Endothelial cell of umbilical vein (primary cell): ENCODE measurements around the gene TMEM222. TPM values are rescaled to one million over a fixed set of nuclear protein-coding genes. Genes with fewer than 3 reads are reported as not detected.

ENCODE experiments used
- BruUV-seq: library from RNA; stranded (reverse); fragments of 400-500 nt; replicated peaks from 2 replicates; lab custom pipeline; 2021; lab: Mats Ljungman, UMichigan
- CTCF ChIA-PET: fragments of 300-600, 350-600 bp; sonication (Branson Sonifier 250); formaldehyde crosslinking; loops from one replicate; lab custom pipeline; 2021; ENCODE audit warnings: antibody characterized with exemption, inconsistent platforms; lab: Charles Lee
- POLR2A ChIA-PET: fragments of 300-600, 350-600 bp; sonication (Branson Sonifier 250); formaldehyde crosslinking; loops from one replicate; lab custom pipeline; 2021; ENCODE audit warnings: antibody characterized with exemption, inconsistent platforms; lab: Charles Lee
- DNase-seq: peaks from one replicate; pipeline ENCODE4 v3.0.0-alpha.2; 2011; ENCODE audit warnings: low read depth, low spot score
- FAIRE-seq: peaks from 2 replicates; lab custom pipeline; 2011; peaks lifted over from hg19 to GRCh38; lab: Jason Lieb, UNC
- H2AFZ ChIP-seq: 2 replicates; pipeline ENCODE4 v1.6.0; 2012; ENCODE audit warnings: low read depth, low read length, control low read depth, inconsistent platforms
- H3K27ac ChIP-seq: 2 replicates; pipeline ENCODE4 v1.5.1; 2011; ENCODE audit warnings: low read depth, mild to moderate bottlenecking, control low read depth, low read length, moderate library complexity; ENCODE audit not compliant: insufficient read depth
- H3K27me3 ChIP-seq, 2 experiments: 2 replicates each; pipeline versions ENCODE4 v1.6.0 to v1.6.1; 2011; ENCODE audit warnings: low read length in 2 of 2, mixed read lengths in 1 of 2; ENCODE audit not compliant: control insufficient read depth in 2 of 2, insufficient read depth in 2 of 2
- H3K36me3 ChIP-seq, 2 experiments: 2 replicates in 1 of 2; 3 replicates in 1 of 2; pipeline ENCODE4 v1.5.1; 2011; ENCODE audit warnings: low read length in 2 of 2, mild to moderate bottlenecking in 1 of 2, moderate library complexity in 1 of 2; ENCODE audit not compliant: control insufficient read depth in 2 of 2, insufficient read depth in 2 of 2; ENCODE audit errors: extremely low read depth in 1 of 2
- H3K4me1 ChIP-seq: 3 replicates; pipeline ENCODE4 v1.5.1; 2011; ENCODE audit warnings: mild to moderate bottlenecking, low read length; ENCODE audit not compliant: control insufficient read depth, insufficient read depth; ENCODE audit errors: extremely low read depth
- H3K4me2 ChIP-seq: 2 replicates; pipeline ENCODE4 v1.6.1; 2011; ENCODE audit warnings: low read length, control low read depth, mixed read lengths; ENCODE audit not compliant: insufficient read depth
- H3K4me3 ChIP-seq, 3 experiments: fragments of 200-600 bp in 1 of 3; sonication (generic), shearing (Covaris generic) in 1 of 3; replicated peaks in 1 of 3; 2 replicates each; pipeline ENCODE4 v1.5.1; 2011 to 2016; ENCODE audit warnings: control low read depth in 3 of 3, low read length in 3 of 3, mild to moderate bottlenecking in 2 of 3, inconsistent platforms in 1 of 3, low read depth in 1 of 3, moderate library complexity in 1 of 3; ENCODE audit not compliant: insufficient read depth in 1 of 3
- H3K79me2 ChIP-seq: 2 replicates; pipeline ENCODE4 v1.6.0; 2012; ENCODE audit warnings: low read length, inconsistent platforms; ENCODE audit not compliant: control insufficient read depth, insufficient read depth
- H3K9ac ChIP-seq: replicated peaks from 2 replicates; pipeline ENCODE3; 2011; ENCODE audit warnings: low read length, control low read depth; ENCODE audit not compliant: insufficient read depth; ENCODE audit errors: extremely low read depth
- H3K9me1 ChIP-seq: replicated peaks from 3 replicates; pipeline ENCODE4 v1.6.0; 2011; ENCODE audit warnings: mild to moderate bottlenecking, low read length; ENCODE audit not compliant: control insufficient read depth, insufficient read depth; ENCODE audit errors: extremely low read depth
- H3K9me3 ChIP-seq: replicated peaks from 2 replicates; pipeline ENCODE4 v1.5.1; 2012; ENCODE audit warnings: low read length, inconsistent platforms; ENCODE audit not compliant: control insufficient read depth, insufficient read depth
- H4K20me1 ChIP-seq: replicated peaks from 2 replicates; pipeline ENCODE3; 2011; ENCODE audit warnings: mild to moderate bottlenecking, low read length; ENCODE audit not compliant: control insufficient read depth, insufficient read depth; ENCODE audit errors: extremely low read depth
- MYC ChIP-seq: IDR thresholded peaks from one replicate; pipeline ENCODE4 v1.6.1; 2011; ENCODE audit warnings: mild to moderate bottlenecking, low read depth, low read length
- POLR2A ChIP-seq: IDR thresholded peaks from 2 replicates; pipeline ENCODE4 v1.6.1; 2012; ENCODE audit warnings: low read depth, mild to moderate bottlenecking, control low read depth, low read length
- POLR2AphosphoS5 ChIP-seq: IDR thresholded peaks from 2 replicates; pipeline ENCODE4 v1.6.1; 2012; ENCODE audit warnings: low read depth, mild to moderate bottlenecking, control low read depth, low read length, moderate library complexity; ENCODE audit not compliant: insufficient read depth
- dilution Hi-C: fragments of 300-500 bp; cut with MboI; formaldehyde crosslinking; loops from one replicate; pipeline ENCODE4 v1.15.0; 2019; ENCODE audit warnings: low sequenced_read_pairs; ENCODE audit not compliant: extremely low pct_ligation_motif_present
- intact Hi-C: fragments of 100-400 bp; cut with micrococcal nuclease; formaldehyde crosslinking; loops from one replicate; pipeline ENCODE4 v1.10.0; 2022
- polyA plus RNA-seq, 4 experiments: library from polyadenylated mRNA; depleted of rRNA in 3 of 4; stranded (reverse) in 3 of 4; unstranded in 1 of 4; fragments of >200 nt; gene quantifications; 2 replicates each; pipeline versions ENCODE4 v1.2.1 to v1.2.3, GENCODE V29; 2011 to 2012; ENCODE audit warnings: missing spikeins in 1 of 4
- total RNA-seq: library from RNA; stranded (reverse); gene quantifications from 2 replicates; pipeline ENCODE4 v1.2.3, GENCODE V29; 2021
- TF ChIP-seq, protein P1 (sequence below), 2 donors: IDR thresholded peaks; 1 replicate in 1 of 2; 2 replicates in 1 of 2; pipeline ENCODE4 v1.5.1; 2011; ENCODE audit warnings: low read length in 2 of 2, mild to moderate bottlenecking in 2 of 2, moderate library complexity in 2 of 2, control low read depth in 1 of 2, inconsistent platforms in 1 of 2, low read depth in 1 of 2; ENCODE audit not compliant: insufficient read depth in 1 of 2; ENCODE audit errors: extremely low read depth in 1 of 2

TMEM222 gene
- total and polyA plus RNA-seq, 2 donors (not counting 3 experiments of a cell fraction or from before 2014, with no cell fraction given) = 45.8 to 76.1 TPM

DNA sequence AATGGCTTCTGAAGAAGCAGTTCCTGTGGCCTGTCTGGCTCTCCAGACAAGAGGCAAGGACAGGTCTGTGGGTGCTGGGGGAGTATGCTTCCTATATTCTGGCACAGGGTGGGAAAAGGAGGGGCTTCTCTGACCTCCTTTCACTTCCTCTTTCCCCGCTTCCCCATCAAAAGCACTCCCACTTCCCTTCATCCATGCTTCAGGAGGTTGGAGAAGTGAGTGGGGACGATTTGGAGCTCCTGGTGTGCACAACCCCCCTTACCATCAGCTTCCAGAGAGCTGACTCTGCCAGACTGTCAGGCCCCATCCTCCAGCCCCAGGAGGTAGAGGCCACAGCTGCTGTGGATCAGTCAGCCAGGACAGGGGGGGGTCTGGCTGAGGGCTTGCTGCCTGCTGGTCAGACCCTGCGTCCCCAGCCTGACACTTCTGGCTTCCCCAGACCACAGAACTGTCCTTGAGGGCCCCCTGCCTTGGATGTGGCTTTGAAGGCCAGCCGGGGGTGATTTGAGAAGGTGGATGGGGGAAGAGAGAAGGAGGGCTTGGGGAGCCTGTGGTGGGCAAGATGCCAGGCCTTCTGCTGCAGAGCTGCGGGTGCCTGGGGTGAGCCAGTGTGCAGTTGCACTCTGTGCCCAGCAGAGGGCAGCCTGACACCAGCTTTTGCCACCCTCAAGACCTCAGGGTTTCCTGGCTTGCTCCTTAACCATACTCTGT lies 21.5 kb upstream of the TMEM222 start:
- intact Hi-C loops (loop anchor here (1.0 to 5.0 kb wide), 6 partner anchors 22 to 362 kb away; partner anchors contain the start of genes GPR3 and TMEM222), dilution Hi-C loops (no loop called here)
- no peaks in the 10 kb centered on the region for H3K9me1 ChIP-seq
- no peak overlapping the region for H3K27ac ChIP-seq
- no peak overlapping the region for H2AFZ ChIP-seq
- no peaks in the 10 kb centered on the region for H4K20me1 ChIP-seq
- peak; percentile 89 for DNase-seq
- H3K4me1 ChIP-seq = no peaks in the 10 kb centered on the region
- no peak overlapping the region for H3K4me3 ChIP-seq
- CTCF ChIA-PET = interaction anchor here (0.6 to 10.9 kb wide), 43 partner anchors 9 to 419 kb away, joined by 3 to 275 read pairs (median 5); partner anchors contain the start of genes AHDC1, CD164L2, GPR3 and MAP3K6
- FAIRE-seq = peak; percentile 96
- no peaks in the 10 kb centered on the region for H3K79me2 ChIP-seq
- peaks cover 0 to 21% of the 10 kb centered on the region in 2 experiments for H3K36me3 ChIP-seq
- H3K27me3 ChIP-seq = no peaks in the 10 kb centered on the region
- no TSS peak for BruUV-seq
- no peak overlapping the region for H3K4me2 ChIP-seq
- H3K9ac ChIP-seq = no peak overlapping the region
- H3K9me3 ChIP-seq = no peaks in the 10 kb centered on the region
- POLR2A ChIA-PET = interaction anchor here (0.5 kb wide), 1 partner anchor 17 kb away, joined by 3 read pairs; no protein-coding TSS in a partner anchor
- no peak for TF ChIP-seq MYC
- TF ChIP-seq, protein P1, sequence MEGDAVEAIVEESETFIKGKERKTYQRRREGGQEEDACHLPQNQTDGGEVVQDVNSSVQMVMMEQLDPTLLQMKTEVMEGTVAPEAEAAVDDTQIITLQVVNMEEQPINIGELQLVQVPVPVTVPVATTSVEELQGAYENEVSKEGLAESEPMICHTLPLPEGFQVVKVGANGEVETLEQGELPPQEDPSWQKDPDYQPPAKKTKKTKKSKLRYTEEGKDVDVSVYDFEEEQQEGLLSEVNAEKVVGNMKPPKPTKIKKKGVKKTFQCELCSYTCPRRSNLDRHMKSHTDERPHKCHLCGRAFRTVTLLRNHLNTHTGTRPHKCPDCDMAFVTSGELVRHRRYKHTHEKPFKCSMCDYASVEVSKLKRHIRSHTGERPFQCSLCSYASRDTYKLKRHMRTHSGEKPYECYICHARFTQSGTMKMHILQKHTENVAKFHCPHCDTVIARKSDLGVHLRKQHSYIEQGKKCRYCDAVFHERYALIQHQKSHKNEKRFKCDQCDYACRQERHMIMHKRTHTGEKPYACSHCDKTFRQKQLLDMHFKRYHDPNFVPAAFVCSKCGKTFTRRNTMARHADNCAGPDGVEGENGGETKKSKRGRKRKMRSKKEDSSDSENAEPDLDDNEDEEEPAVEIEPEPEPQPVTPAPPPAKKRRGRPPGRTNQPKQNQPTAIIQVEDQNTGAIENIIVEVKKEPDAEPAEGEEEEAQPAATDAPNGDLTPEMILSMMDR (IDR thresholded peaks at IDR 0.05; ENCODE audit: extremely low read depth in 1 of 2, insufficient read depth in 1 of 2, low read depth in 1 of 2, low read length in 2 of 2) = peak; percentile 95 to 98

DNA sequence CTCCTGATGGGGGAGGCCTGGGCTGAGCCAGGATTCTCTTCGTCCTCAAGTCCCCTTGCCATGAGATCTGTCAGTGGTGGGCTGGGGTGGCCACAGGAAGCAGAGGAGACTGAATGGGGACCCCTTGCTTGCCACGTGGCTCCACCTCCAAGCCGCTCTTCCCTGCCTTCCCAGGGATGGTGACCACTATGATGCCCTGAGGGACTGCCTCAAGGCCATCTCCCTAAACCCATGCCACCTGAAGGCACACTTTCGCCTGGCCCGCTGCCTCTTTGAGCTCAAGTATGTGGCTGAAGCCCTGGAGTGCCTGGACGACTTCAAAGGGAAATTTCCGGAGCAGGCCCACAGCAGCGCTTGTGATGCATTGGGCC lies 20.9 kb upstream of the TMEM222 start:
- CTCF ChIA-PET = interaction anchor here (0.6 to 10.9 kb wide), 38 partner anchors 9 to 362 kb away, joined by 3 to 275 read pairs (median 5); partner anchors contain the start of genes AHDC1, CD164L2, GPR3 and MAP3K6
- Histone ChIP-seq H3K9me3 (no peaks in the 10 kb centered on the region), H3K79me2 (no peaks in the 10 kb centered on the region), H3K9me1 (no peaks in the 10 kb centered on the region), H4K20me1 (no peaks in the 10 kb centered on the region), H3K27ac (no peak overlapping the region), H2AFZ (no peak overlapping the region), H3K4me3 (no peak overlapping the region), H3K36me3 (peaks cover 0 to 21% of the 10 kb centered on the region in 2 experiments), H3K4me1 (no peaks in the 10 kb centered on the region), H3K4me2 (no peak overlapping the region), H3K9ac (no peak overlapping the region), H3K27me3 (no peaks in the 10 kb centered on the region)
- dilution Hi-C loops (no loop called here), intact Hi-C loops (loop anchor here (1.0 to 5.0 kb wide), 6 partner anchors 22 to 361 kb away; partner anchors contain the start of genes GPR3 and TMEM222)
- DNase-seq (no peak), FAIRE-seq (no peak)
- POLR2A ChIA-PET = no interaction called here
- BruUV-seq = no TSS peak
- no peak for TF ChIP-seq POLR2A
- TF ChIP-seq POLR2AphosphoS5 = no peak
- TF ChIP-seq MYC = no peak
